ENCODE results near the gene LLGL1.
A peak's percentile ranks its signal among the peaks of the same experiment; 100 is the strongest.

The LLGL1 gene

GRCh38 chr17:18225121-18225641, at the start of gene LLGL1:
Gene LLGL1, plus strand, starts transcription at chr17:18225635. Its CDS starts 48 bp downstream, at chr17:18225683.
- H3K9ac ChIP-seq (ENCODE audit: low read length) = peak within 1 kb of the TSS; percentile 79
- peak within 1 kb of the TSS; percentile 91 for H3K4me3 ChIP-seq (ENCODE audit: low read depth, low read length)
- H3K36me3 ChIP-seq (ENCODE audit: control insufficient read depth, insufficient read depth, low read length) = no peaks in the 10 kb centered on the region; the same call in 1 of the 2 replicates
- no peaks in the 10 kb centered on the region for H3K27me3 ChIP-seq (ENCODE audit: control insufficient read depth, insufficient read depth, low read length)
- peaks cover 20% of the 10 kb centered on the region for H3K4me1 ChIP-seq (ENCODE audit: control insufficient read depth, insufficient read depth, low read length)
- H3K9me3 ChIP-seq (ENCODE audit: control insufficient read depth, insufficient read depth, low read depth, low read length) = no peaks in the 10 kb centered on the region
- peak within 1 kb of the TSS; percentile 84 for H3K27ac ChIP-seq (ENCODE audit: low read depth, low read length)

- H3K27me3 ChIP-seq (ENCODE audit: control insufficient read depth, insufficient read depth, low read length) = no peaks in the 10 kb centered on the region; the same call in 1 of the 2 replicates
- H3K36me3 ChIP-seq (ENCODE audit: control insufficient read depth, insufficient read depth, low read length) = no peaks in the 10 kb centered on the region
- no peak overlapping the region for H3K4me3 ChIP-seq (ENCODE audit: low read depth, low read length)
- 0 out of 2 replicates have a peak, but pooled peaks cover 2% of the 10 kb centered on the region for H3K4me1 ChIP-seq (ENCODE audit: control insufficient read depth, insufficient read depth, low read length)
- H3K9me3 ChIP-seq (ENCODE audit: control insufficient read depth, insufficient read depth, low read depth, low read length) = no peaks in the 10 kb centered on the region
- H3K9ac ChIP-seq (ENCODE audit: low read length) = no peak overlapping the region
- no peak overlapping the region for H3K27ac ChIP-seq (ENCODE audit: low read depth, low read length)
Observed at GRCh38 chr17:18176176-18176575, 49.3 kb upstream of the LLGL1 start.

GRCh38 chr17:18177133-18177532, 48.3 kb upstream of the LLGL1 start:
- H3K9ac ChIP-seq (ENCODE audit: low read length) = no peak overlapping the region

GRCh38 chr17:18177722-18178121, 47.7 kb upstream of the LLGL1 start:
- Histone ChIP-seq H3K9me3 (ENCODE audit: control insufficient read depth, insufficient read depth, low read depth, low read length) (no peaks in the 10 kb centered on the region), H3K27me3 (ENCODE audit: control insufficient read depth, insufficient read depth, low read length) (no peaks in the 10 kb centered on the region; the same call in 1 of the 2 replicates), H3K4me3 (ENCODE audit: low read depth, low read length) (no peak overlapping the region), H3K27ac (ENCODE audit: low read depth, low read length) (no peak overlapping the region), H3K9ac (ENCODE audit: low read length) (no peak overlapping the region), H3K36me3 (ENCODE audit: control insufficient read depth, insufficient read depth, low read length) (no peaks in the 10 kb centered on the region), H3K4me1 (ENCODE audit: control insufficient read depth, insufficient read depth, low read length) (peaks cover 8% of the 10 kb centered on the region; the same call in 1 of the 2 replicates)

More at GRCh38 chr17:18177133-18177532, 48.3 kb upstream of the LLGL1 start:
- Histone ChIP-seq H3K27me3 (ENCODE audit: control insufficient read depth, insufficient read depth, low read length) (no peaks in the 10 kb centered on the region; the same call in 1 of the 2 replicates), H3K4me3 (ENCODE audit: low read depth, low read length) (no peak overlapping the region), H3K9me3 (ENCODE audit: control insufficient read depth, insufficient read depth, low read depth, low read length) (no peaks in the 10 kb centered on the region), H3K4me1 (ENCODE audit: control insufficient read depth, insufficient read depth, low read length) (peaks cover 5% of the 10 kb centered on the region; the same call in 1 of the 2 replicates), H3K27ac (ENCODE audit: low read depth, low read length) (no peak overlapping the region), H3K36me3 (ENCODE audit: control insufficient read depth, insufficient read depth, low read length) (no peaks in the 10 kb centered on the region)

GRCh38 chr17:18179196-18179595, 46.2 kb upstream of the LLGL1 start:
- Histone ChIP-seq H3K4me3 (ENCODE audit: low read depth, low read length) (no peak overlapping the region), H3K27me3 (ENCODE audit: control insufficient read depth, insufficient read depth, low read length) (no peaks in the 10 kb centered on the region; the same call in 1 of the 2 replicates), H3K9ac (ENCODE audit: low read length) (no peak overlapping the region)

DNA sequence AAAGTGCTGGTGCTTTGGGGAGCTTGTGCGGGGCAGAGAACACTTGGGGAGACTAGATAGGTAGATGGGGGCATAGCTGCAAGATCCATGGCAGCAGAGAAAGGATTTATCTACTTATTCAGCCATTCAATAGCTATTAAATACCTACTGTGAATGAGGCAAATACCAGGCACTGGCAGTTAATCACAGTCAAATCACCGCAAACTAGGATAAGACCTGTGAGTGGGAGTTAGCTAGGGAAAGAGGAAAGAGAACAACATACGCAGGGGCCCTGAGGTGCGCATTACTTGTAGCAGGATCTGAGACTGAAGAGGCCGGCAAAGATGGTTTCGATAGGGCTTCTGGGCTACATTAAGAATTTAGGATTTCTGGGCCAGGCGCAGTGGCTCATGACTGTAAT, 45.6 kb upstream of the LLGL1 start:
- Histone ChIP-seq H3K9ac (ENCODE audit: low read length) (no peak overlapping the region), H3K36me3 (ENCODE audit: control insufficient read depth, insufficient read depth, low read length) (peaks cover 4% of the 10 kb centered on the region; the same call in 1 of the 2 replicates), H3K9me3 (ENCODE audit: control insufficient read depth, insufficient read depth, low read depth, low read length) (no peaks in the 10 kb centered on the region), H3K27ac (ENCODE audit: low read depth, low read length) (no peak overlapping the region), H3K4me1 (ENCODE audit: control insufficient read depth, insufficient read depth, low read length) (peaks cover 8% of the 10 kb centered on the region; the same call in 1 of the 2 replicates), H3K27me3 (ENCODE audit: control insufficient read depth, insufficient read depth, low read length) (no peaks in the 10 kb centered on the region; the same call in 1 of the 2 replicates), H3K4me3 (ENCODE audit: low read depth, low read length) (no peak overlapping the region)

More at GRCh38 chr17:18179196-18179595, 46.2 kb upstream of the LLGL1 start:
- H3K27ac ChIP-seq (ENCODE audit: low read depth, low read length) = no peak overlapping the region
- no peaks in the 10 kb centered on the region for H3K36me3 ChIP-seq (ENCODE audit: control insufficient read depth, insufficient read depth, low read length)
- no peaks in the 10 kb centered on the region for H3K9me3 ChIP-seq (ENCODE audit: control insufficient read depth, insufficient read depth, low read depth, low read length)
- H3K4me1 ChIP-seq (ENCODE audit: control insufficient read depth, insufficient read depth, low read length) = peaks cover 8% of the 10 kb centered on the region; the same call in 1 of the 2 replicates

- Histone ChIP-seq H3K27me3 (ENCODE audit: control insufficient read depth, insufficient read depth, low read length) (no peaks in the 10 kb centered on the region), H3K4me1 (ENCODE audit: control insufficient read depth, insufficient read depth, low read length) (peaks cover 18% of the 10 kb centered on the region), H3K9ac (ENCODE audit: low read length) (no peak overlapping the region), H3K9me3 (ENCODE audit: control insufficient read depth, insufficient read depth, low read depth, low read length) (no peaks in the 10 kb centered on the region), H3K36me3 (ENCODE audit: control insufficient read depth, insufficient read depth, low read length) (peaks cover 10% of the 10 kb centered on the region), H3K27ac (ENCODE audit: low read depth, low read length) (no peak overlapping the region), H3K4me3 (ENCODE audit: low read depth, low read length) (no peak overlapping the region)
Observed at GRCh38 chr17:18181358-18181757, 44.1 kb upstream of the LLGL1 start.

DNA sequence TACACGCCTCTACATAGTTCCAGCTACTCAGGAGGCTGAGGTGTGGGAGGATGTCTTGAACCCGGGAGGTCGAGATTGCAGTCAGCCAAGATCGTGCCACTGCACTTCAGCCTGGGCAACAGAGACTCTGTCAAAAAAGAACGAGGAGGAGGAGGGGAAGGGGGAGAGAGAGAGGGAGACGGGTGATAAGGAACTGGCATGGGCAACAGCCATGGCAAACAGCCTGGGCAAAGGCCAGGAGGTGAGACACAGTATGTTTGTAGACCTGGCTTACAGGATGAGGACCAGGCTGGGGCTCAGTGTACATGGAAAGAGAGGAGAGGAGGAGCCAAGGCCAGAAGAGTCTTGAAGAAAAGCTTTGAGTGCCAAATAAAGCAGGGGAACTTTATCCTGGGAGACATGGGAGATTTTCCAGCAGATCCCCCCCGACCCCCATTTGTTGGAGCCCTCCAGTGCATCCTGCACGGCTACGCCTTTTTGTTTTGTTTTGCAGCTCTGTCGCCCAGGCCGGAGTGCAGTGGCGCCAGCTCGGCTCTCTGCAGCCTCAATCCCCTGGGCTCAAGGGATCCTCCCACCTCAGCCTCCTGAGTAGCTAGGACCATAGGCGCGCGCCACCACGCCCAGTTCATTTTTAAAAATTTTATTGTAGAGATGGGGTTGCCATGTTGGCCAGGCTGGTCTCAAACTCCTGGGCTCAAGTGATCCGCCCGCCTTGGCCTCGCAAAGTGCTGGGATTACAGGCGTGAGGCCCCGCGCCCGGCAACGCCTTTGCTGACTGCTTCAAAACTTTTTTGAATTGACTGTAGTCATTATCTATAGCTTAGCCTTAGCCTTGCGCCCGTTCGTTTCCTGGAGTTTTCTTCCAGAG, 43.1 kb upstream of the LLGL1 start:
- Histone ChIP-seq H3K9me3 (ENCODE audit: control insufficient read depth, insufficient read depth, low read depth, low read length) (no peaks in the 10 kb centered on the region), H3K4me1 (ENCODE audit: control insufficient read depth, insufficient read depth, low read length) (peaks cover 28% of the 10 kb centered on the region), H3K36me3 (ENCODE audit: control insufficient read depth, insufficient read depth, low read length) (peaks cover 20% of the 10 kb centered on the region), H3K4me3 (ENCODE audit: low read depth, low read length) (peak overlapping the region; percentile 67), H3K27ac (ENCODE audit: low read depth, low read length) (peak overlapping the region; percentile 90), H3K9ac (ENCODE audit: low read length) (peak overlapping the region; percentile 89), H3K27me3 (ENCODE audit: control insufficient read depth, insufficient read depth, low read length) (no peaks in the 10 kb centered on the region)

DNA sequence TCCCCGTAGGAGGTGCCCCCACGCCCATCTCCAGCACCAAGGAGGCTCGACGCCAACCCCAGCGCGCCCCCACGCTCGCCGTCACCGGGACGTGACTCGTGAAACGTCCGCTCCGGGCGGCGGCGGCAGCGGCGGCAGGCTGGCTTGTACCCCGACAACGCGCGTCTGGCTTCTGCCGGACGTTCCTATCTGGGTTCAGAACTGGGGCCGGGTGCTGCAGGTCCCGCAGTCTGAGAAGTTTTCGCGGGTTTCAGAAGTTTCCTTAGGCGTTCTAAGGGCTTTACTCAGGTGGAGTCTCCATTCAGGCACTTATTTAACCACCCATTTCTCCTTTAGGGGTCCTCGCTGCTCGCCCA, 42.5 kb upstream of the LLGL1 start:
- H3K9ac ChIP-seq (ENCODE audit: low read length) = peak overlapping the region; percentile 89
- H3K4me1 ChIP-seq (ENCODE audit: control insufficient read depth, insufficient read depth, low read length) = peaks cover 34% of the 10 kb centered on the region
- H3K4me3 ChIP-seq (ENCODE audit: low read depth, low read length) = peak overlapping the region; percentile 67
- H3K27ac ChIP-seq (ENCODE audit: low read depth, low read length) = peak overlapping the region; percentile 90
- no peaks in the 10 kb centered on the region for H3K27me3 ChIP-seq (ENCODE audit: control insufficient read depth, insufficient read depth, low read length)
- no peaks in the 10 kb centered on the region for H3K9me3 ChIP-seq (ENCODE audit: control insufficient read depth, insufficient read depth, low read depth, low read length)
- H3K36me3 ChIP-seq (ENCODE audit: control insufficient read depth, insufficient read depth, low read length) = peaks cover 26% of the 10 kb centered on the region

- Histone ChIP-seq H3K9ac (ENCODE audit: low read length) (peak within 1 kb of the TSS; percentile 89), H3K27me3 (ENCODE audit: control insufficient read depth, insufficient read depth, low read length) (no peaks in the 10 kb centered on the region), H3K4me3 (ENCODE audit: low read depth, low read length) (peak within 1 kb of the TSS; percentile 67), H3K9me3 (ENCODE audit: control insufficient read depth, insufficient read depth, low read depth, low read length) (no peaks in the 10 kb centered on the region), H3K36me3 (ENCODE audit: control insufficient read depth, insufficient read depth, low read length) (peaks cover 32% of the 10 kb centered on the region), H3K4me1 (ENCODE audit: control insufficient read depth, insufficient read depth, low read length) (peaks cover 40% of the 10 kb centered on the region), H3K27ac (ENCODE audit: low read depth, low read length) (peak within 1 kb of the TSS; percentile 90)
Observed at GRCh38 chr17:18183334-18184142, 41.9 kb upstream of the LLGL1 start, which contains the start of gene ALKBH5. Gene ALKBH5, plus strand, starts transcription at chr17:18183828. Its CDS starts 416 bp downstream, at chr17:18184244.

All from HUES6 (cell line).